ES-I3 (cell line): ENCODE measurements around the gene UBTF.

ENCODE experiments used
- H3K36me3 ChIP-seq: 2 replicates; pipeline ENCODE4 v1.6.1; 2013; ENCODE audit warnings: mild to moderate bottlenecking, low read length, control low read depth, moderate library complexity; ENCODE audit not compliant: insufficient read depth
- H3K4me1 ChIP-seq: 2 replicates; pipeline ENCODE4 v1.6.1; 2013; ENCODE audit warnings: mild to moderate bottlenecking, control low read depth, low read length; ENCODE audit not compliant: insufficient read depth
- H3K9ac ChIP-seq: 2 replicates; pipeline ENCODE4 v1.6.1; 2013; ENCODE audit warnings: low read depth, mild to moderate bottlenecking, low read length, moderate library complexity
- H3K9me3 ChIP-seq: 2 replicates; pipeline ENCODE4 v1.6.1; 2013; ENCODE audit warnings: mild to moderate bottlenecking, low read length, moderate library complexity; ENCODE audit not compliant: control insufficient read depth, insufficient read depth

UBTF gene

DNA sequence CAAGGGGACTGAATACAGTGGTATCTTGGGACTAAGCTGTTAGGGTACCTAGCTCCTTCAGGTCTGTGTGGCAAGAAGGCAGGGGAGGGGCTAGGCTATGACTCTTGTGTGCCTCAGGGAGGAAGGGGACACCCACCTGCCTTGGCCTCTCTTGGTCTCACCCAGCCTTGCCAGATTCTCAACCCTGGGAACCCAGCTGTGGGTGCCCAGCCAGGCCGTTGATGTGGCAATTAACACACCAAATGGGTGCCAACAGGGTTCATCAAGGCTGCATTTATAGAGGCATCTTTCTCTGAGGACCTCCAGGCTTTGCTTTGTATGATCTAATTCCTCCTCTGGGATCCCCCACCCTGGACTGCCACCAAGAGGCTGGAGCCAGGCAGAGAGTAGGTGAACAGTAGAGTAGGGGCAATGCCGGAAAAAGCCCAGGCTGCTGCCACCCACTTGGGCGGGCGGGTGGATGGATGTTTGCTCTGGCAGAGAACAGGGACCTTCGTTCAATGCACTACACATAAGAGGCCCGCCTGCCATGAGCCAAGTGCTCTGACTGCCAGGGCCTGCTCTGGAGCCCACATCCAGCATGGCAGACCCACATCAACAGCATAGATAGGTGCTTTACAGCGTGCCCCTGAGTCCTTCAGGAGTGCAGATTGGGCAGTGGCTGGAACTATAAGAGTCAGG, 52.2 kb downstream of the UBTF start:
- H3K36me3 ChIP-seq = no peaks in the 10 kb centered on the region
- H3K9ac ChIP-seq = no peak overlapping the region

DNA sequence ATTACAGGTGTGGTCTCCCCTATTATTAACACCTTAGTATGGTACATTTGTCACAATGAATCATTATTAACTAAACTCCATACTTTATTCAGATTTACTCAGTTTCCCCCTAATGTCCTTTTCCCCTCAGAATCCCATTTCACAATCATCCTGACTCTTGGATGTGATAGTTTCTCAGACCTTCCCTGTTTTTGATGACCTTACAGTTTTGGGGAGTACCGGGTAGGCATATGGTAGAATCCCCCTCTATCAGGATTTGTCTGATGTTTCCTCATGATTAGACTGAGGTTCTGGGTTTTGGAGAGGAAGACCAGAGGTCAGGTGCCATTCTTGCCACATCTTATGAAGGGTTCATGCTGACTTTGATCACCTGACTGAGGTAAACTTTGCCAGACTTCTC, 55.0 kb downstream of the UBTF start:
- H3K9me3 ChIP-seq = no peaks in the 10 kb centered on the region
- H3K9ac ChIP-seq = no peak overlapping the region
- H3K4me1 ChIP-seq = peaks cover 3% of the 10 kb centered on the region; the same call in 1 of the 2 replicates
- peaks cover 19% of the 10 kb centered on the region for H3K36me3 ChIP-seq

More for the DNA sequence above, 52.2 kb downstream of the UBTF start:
- H3K4me1 ChIP-seq = peaks cover 15% of the 10 kb centered on the region; the same call in 1 of the 2 replicates
- H3K9me3 ChIP-seq = no peaks in the 10 kb centered on the region

DNA sequence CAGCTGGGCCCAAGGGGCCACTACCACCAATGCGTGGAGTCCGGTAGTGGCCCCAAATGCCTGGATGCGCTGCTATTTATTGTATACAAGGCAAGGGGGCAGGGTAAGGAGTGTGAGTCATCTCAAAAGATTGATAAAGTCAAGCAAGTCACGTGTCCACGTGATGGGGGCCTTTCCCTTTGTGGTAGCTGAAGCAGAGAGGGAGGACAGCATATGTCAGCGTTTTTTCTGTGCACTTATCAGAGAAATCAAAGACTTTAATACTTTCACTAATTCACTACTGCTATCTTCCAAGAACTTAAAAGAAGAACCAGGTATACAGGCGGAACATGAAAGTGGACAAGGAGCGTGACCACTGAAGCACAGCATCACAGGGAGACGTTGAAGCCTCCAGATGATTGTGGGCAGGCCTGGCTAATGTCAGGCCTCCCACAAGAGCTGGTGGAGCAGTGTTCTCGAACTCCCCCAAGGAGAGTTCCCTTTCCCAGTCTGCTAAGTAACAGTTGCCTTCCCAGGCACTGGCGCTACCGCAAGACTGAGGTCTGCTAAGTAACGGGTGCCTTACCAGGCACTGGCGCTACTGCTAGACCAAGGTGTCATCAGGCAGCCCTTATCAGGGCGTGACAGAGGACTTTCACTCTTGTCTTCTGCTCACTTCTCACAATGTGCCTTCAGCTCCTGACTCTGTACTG, 59.8 kb downstream of the UBTF start:
- peaks cover 40% of the 10 kb centered on the region for H3K36me3 ChIP-seq
- no peak overlapping the region for H3K9ac ChIP-seq
- H3K4me1 ChIP-seq = no peaks in the 10 kb centered on the region
- no peaks in the 10 kb centered on the region for H3K9me3 ChIP-seq

DNA sequence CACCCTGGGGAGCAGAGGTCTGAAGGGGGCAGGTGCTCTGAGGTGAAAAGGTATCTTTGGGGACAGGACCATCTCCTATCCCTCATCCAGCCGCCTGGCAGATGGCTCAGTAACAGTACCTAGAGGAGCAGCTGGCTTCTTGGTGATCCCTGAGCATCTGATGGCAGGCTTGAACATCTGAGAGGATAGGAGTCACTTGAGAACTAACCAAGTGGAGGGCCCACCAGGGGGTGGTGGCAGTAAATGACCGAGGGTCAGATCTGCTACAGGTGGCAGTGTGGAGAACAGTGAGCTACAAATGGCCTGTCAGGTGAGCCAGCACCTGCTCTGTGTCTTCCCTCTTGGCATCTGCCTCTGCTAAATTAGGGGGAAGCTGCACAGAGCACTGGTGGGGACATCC, 64.0 kb downstream of the UBTF start:
- Histone ChIP-seq H3K4me1 (no peaks in the 10 kb centered on the region), H3K9me3 (no peaks in the 10 kb centered on the region), H3K36me3 (peaks cover 38% of the 10 kb centered on the region), H3K9ac (no peak overlapping the region)
